ENCODE results near the gene UBE2V1.

UBE2V1 gene

DNA sequence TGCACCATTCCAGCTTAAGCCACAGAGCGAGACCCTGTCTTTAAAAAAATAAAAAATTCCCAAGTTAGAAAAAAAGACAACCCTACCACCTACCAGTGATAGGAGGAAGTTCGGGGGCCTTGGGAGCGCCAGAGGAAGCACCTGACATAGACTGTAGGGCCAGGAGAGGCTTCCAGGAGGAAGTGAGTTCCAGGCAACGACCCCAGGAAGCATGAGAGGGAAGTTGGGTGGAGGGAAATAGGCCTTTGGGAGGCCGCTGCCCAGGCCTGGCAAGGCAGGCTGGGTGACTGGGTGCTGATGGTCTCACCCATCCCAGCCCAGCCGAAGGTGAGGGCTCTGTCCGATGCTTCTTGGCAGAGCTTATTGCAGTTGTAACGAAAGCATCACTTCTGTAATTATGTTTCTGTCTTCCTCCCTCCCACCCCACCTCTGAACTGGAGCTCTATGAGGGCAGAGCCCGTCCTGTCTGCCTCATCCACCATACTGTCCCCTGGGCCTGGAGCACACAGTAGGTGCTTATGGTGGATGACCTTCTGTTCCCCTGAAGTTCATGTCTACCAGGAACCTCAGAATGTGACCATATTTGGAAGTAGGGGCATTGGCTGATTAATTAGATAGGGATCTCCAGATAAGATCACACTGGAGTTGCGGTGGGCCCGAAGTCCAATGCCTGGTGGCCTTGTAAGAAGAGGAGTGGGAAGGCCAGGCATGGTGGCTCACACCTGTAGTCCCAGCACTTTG, 54.1 kb downstream of the UBE2V1 start:
- Histone ChIP-seq H3K27me3 (ENCODE audit: control insufficient read depth, insufficient read depth, low read length) (no peaks in the 10 kb centered on the region), H3K27ac (ENCODE audit: low read depth, low read length) (no peak overlapping the region), H3K4me3 (ENCODE audit: low read length) (no peak overlapping the region)

DNA sequence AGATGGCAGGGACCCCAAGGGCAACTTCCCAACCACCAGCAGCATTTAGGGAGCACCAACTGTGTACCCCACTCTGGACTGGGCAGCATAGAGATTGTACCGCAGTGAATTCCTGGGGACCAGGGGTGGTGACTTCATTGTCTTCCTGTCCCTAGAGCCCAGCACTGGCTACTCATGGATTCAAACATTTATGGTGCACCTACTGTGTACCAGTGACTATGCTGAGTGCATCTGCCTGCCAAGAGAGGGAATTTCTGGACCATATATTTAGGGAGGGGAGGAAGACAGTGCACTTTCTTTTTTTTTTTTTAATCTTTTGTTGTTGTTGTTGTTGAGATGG, 55.3 kb downstream of the UBE2V1 start:
- no peak overlapping the region for H3K9ac ChIP-seq (ENCODE audit: low read length)
- H3K27me3 ChIP-seq (ENCODE audit: control insufficient read depth, insufficient read depth, low read length), result no peaks in the 10 kb centered on the region
- peaks cover 2% of the 10 kb centered on the region for H3K4me1 ChIP-seq (ENCODE audit: control insufficient read depth, insufficient read depth, low read length)
- H3K27ac ChIP-seq (ENCODE audit: low read depth, low read length), result no peak overlapping the region
- H3K4me3 ChIP-seq (ENCODE audit: low read length), result no peak overlapping the region
- H3K36me3 ChIP-seq (ENCODE audit: control insufficient read depth, insufficient read depth, low read length), result no peaks in the 10 kb centered on the region

More for the DNA sequence above, 54.1 kb downstream of the UBE2V1 start:
- Histone ChIP-seq H3K4me1 (ENCODE audit: control insufficient read depth, insufficient read depth, low read length) (peaks cover 2% of the 10 kb centered on the region), H3K9ac (ENCODE audit: low read length) (no peak overlapping the region), H3K36me3 (ENCODE audit: control insufficient read depth, insufficient read depth, low read length) (no peaks in the 10 kb centered on the region)

DNA sequence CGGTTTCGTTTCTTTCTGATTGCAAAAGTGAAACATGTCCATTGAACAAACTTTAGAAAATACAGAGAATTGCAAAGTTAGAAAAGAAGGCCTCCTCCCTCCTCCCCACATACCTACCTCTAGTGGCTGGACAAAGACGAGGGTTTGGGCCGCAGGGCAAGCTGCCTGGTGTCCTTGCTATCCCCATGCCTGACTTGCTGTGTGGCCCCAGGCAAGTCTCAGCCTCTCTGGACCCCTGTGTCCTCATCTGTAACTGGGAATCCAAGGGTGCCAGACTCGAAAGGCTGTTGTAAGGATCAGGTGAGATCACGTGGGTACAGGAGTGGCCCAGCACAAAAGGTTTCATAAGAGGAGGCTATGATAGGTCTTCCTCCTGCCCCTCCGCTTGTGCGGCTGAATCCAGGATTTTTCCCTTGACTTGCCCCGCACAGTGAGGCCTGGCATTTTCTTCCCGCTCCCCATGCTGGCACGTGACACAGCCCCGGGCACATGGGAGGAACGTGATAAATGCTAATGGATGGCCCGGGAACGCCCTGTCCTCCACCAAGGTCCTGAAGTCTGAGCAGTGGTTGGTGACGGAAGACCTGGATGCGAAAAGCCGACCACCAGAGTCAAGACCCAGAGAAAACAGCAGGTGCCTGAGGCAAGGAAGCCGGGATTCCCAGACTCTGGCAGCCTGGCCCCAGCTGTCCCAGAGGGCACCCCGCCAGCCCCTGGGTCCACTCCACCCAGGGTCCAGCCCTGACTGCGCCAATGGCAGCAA, 55.8 kb downstream of the UBE2V1 start:
- Histone ChIP-seq H3K36me3 (ENCODE audit: control insufficient read depth, insufficient read depth, low read length) (no peaks in the 10 kb centered on the region), H3K27ac (ENCODE audit: low read depth, low read length) (no peak overlapping the region), H3K27me3 (ENCODE audit: control insufficient read depth, insufficient read depth, low read length) (no peaks in the 10 kb centered on the region), H3K4me3 (ENCODE audit: low read length) (no peak overlapping the region), H3K4me1 (ENCODE audit: control insufficient read depth, insufficient read depth, low read length) (peaks cover 2% of the 10 kb centered on the region), H3K9ac (ENCODE audit: low read length) (no peak overlapping the region)

DNA sequence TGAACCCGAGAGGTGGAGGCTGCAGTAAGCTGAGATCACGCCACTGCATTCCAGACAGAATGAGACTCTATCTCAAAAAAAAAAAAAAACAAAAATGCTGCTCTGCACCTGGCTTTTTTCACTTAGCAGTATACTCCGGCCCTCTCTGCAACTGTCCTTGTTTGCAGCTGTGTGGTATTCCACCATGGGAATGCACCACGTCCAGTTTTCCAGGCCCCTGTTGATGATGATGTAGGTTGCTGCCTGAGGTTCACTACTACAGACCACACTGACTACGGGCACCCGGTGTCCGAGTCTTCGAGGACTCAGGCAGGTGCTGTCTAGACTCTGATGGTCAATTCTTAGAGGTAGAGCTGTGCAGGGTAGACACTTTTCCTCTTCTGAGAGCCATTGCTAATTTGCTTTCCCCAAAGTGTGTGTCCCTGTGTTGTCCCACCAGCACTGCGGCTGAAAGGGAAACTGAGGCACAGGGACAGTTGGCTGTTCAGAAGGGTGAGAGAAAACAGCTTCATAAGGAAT, 56.5 kb downstream of the UBE2V1 start:
- H3K4me3 ChIP-seq (ENCODE audit: low read length), result no peak overlapping the region
- peaks cover 2% of the 10 kb centered on the region for H3K4me1 ChIP-seq (ENCODE audit: control insufficient read depth, insufficient read depth, low read length)
- no peak overlapping the region for H3K27ac ChIP-seq (ENCODE audit: low read depth, low read length)
- H3K9ac ChIP-seq (ENCODE audit: low read length), result no peak overlapping the region
- no peaks in the 10 kb centered on the region for H3K27me3 ChIP-seq (ENCODE audit: control insufficient read depth, insufficient read depth, low read length)
- H3K36me3 ChIP-seq (ENCODE audit: control insufficient read depth, insufficient read depth, low read length), result no peaks in the 10 kb centered on the region

DNA sequence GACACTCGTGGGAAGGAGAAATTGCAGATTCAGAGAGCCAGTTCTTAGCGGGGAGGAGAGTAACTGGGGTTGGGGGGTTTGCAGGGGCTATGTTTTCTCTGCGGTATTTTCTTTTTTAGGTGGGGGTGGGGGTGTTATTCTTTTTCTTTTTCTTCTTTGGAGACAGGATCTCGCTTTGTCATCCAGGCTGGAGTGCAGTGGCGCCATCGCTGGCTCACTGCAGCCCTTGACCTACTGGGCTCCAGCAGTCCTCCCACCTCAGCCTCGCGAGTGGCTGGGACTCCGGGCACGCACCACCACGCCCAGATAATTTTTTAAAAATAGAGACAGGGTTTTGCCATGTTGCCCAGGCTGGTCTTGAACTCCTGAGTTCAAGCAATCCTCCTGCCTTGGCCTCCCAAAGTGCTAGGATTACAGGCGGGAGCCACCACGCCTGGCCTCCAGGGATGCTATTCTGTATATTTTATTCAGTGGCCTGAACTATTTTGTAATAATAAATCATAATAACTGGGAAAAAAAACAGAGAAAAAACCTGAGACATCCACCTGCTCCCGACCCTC, 57.3 kb downstream of the UBE2V1 start:
- Histone ChIP-seq H3K4me3 (ENCODE audit: low read length) (no peak overlapping the region), H3K9ac (ENCODE audit: low read length) (no peak overlapping the region), H3K27ac (ENCODE audit: low read depth, low read length) (no peak overlapping the region), H3K36me3 (ENCODE audit: control insufficient read depth, insufficient read depth, low read length) (no peaks in the 10 kb centered on the region), H3K4me1 (ENCODE audit: control insufficient read depth, insufficient read depth, low read length) (peaks cover 2% of the 10 kb centered on the region), H3K27me3 (ENCODE audit: control insufficient read depth, insufficient read depth, low read length) (no peaks in the 10 kb centered on the region)

DNA sequence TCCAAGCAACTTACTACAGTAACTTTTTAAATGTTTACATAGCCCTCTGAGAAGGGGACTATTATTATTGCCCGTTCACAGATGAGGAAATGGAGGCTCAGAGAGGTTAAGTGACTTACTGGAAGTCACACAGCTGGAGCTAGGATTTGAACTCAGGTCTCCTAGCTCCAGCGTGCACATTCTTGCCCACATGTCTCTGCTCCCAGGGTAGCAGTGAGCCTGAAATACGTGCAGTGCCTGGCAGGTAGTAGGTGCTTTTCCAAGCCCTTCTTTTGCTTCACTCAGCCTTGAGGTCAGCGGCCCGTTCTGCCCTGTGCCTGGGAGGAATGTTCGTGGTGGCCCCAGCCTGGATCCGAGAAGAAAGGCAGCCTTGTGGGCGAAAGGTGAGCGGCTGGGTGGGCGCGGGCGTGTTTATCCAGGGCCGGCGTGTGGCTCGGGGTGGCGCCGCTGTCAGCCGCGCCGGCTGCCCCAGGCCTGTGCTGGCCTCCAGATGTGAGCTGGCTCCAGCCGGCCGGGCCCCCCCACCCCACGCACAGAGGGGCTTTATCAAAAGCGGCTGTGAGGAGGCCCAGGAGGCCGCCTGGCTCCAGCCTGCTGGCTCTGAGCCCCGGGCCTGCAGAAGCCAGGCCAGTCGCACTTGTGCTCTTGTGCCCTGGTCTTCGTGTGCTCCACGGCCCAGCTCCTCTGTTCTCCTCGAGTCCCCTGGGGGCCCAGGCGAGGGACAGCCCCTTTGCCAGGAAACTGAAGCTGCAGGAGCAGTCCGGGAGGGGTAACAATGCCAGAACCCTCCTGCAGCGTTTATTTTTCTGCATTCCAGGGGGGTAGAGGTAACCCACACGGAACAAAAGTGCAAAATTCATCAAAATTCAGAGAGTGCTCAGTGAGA, 58.1 kb downstream of the UBE2V1 start:
- no peak overlapping the region for H3K27ac ChIP-seq (ENCODE audit: low read depth, low read length)
- no peak overlapping the region for H3K9ac ChIP-seq (ENCODE audit: low read length)
- H3K27me3 ChIP-seq (ENCODE audit: control insufficient read depth, insufficient read depth, low read length), result no peaks in the 10 kb centered on the region
- no peak overlapping the region for H3K4me3 ChIP-seq (ENCODE audit: low read length)
- no peaks in the 10 kb centered on the region for H3K36me3 ChIP-seq (ENCODE audit: control insufficient read depth, insufficient read depth, low read length)
- peaks cover 2% of the 10 kb centered on the region for H3K4me1 ChIP-seq (ENCODE audit: control insufficient read depth, insufficient read depth, low read length)

DNA sequence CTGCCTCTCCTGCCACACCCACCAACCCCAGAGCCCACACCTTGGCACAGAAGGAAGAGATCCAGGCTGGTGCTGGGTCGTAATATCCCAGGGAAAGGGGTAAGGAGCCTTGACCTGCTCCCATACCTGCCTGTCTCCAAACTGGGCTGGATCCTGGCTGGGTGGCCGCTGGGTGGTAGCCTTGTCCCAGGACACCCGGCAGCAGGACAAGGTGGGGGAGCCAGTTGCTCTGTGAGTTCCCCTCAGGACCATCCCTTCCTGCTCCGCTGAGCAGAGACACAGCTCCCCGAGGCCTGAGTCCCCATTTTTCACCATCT, 58.8 kb downstream of the UBE2V1 start:
- no peak overlapping the region for H3K4me3 ChIP-seq (ENCODE audit: low read length)
- H3K36me3 ChIP-seq (ENCODE audit: control insufficient read depth, insufficient read depth, low read length), result no peaks in the 10 kb centered on the region
- no peak overlapping the region for H3K9ac ChIP-seq (ENCODE audit: low read length)
- H3K27ac ChIP-seq (ENCODE audit: low read depth, low read length), result no peak overlapping the region
- no peaks in the 10 kb centered on the region for H3K27me3 ChIP-seq (ENCODE audit: control insufficient read depth, insufficient read depth, low read length)
- peaks cover 2% of the 10 kb centered on the region for H3K4me1 ChIP-seq (ENCODE audit: control insufficient read depth, insufficient read depth, low read length)

DNA sequence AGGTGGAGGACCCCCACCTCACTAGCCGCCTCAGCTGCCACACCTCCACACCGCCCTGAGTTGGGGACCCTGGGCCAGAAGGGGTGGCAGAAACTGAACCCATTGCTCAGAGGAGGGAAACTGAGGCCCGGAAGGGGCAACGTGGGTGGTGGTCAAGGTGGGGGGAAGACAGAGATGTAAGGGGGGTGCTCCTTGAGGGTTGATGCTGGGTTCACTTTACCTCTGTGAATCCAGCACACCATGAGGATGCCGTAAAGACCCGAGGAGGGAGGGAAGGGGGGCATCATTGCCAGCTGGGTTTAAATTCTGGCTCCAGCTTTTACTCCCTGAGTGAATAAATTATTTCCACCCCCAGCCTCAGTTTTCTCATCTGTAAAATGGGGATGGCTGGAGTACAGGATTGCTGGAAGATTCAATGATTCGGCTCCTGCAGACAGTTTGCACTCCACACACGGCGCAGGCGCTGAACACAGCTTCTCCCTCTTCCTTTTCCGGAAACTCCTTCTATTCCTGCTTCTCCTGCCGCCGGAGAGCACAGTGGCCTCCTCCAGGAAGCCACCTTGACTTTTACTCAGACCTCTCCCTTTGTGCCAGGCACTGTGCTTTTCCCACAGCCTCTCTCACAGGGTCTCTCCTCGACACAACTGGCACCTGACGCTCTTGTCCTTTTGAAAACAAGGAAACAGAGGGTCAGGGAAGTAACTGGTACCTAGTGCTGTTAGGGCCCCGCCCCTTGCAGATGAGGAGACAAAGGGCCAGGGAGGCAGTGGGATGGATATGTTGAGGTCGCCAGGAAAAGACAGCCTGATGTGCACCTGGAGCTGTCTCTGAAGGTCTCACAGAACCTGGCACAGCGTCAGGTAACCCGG, 59.4 kb downstream of the UBE2V1 start:
- Histone ChIP-seq H3K4me3 (ENCODE audit: low read length) (no peak overlapping the region), H3K9ac (ENCODE audit: low read length) (no peak overlapping the region), H3K27ac (ENCODE audit: low read depth, low read length) (no peak overlapping the region), H3K27me3 (ENCODE audit: control insufficient read depth, insufficient read depth, low read length) (no peaks in the 10 kb centered on the region), H3K4me1 (ENCODE audit: control insufficient read depth, insufficient read depth, low read length) (peaks cover 2% of the 10 kb centered on the region), H3K36me3 (ENCODE audit: control insufficient read depth, insufficient read depth, low read length) (no peaks in the 10 kb centered on the region)

DNA sequence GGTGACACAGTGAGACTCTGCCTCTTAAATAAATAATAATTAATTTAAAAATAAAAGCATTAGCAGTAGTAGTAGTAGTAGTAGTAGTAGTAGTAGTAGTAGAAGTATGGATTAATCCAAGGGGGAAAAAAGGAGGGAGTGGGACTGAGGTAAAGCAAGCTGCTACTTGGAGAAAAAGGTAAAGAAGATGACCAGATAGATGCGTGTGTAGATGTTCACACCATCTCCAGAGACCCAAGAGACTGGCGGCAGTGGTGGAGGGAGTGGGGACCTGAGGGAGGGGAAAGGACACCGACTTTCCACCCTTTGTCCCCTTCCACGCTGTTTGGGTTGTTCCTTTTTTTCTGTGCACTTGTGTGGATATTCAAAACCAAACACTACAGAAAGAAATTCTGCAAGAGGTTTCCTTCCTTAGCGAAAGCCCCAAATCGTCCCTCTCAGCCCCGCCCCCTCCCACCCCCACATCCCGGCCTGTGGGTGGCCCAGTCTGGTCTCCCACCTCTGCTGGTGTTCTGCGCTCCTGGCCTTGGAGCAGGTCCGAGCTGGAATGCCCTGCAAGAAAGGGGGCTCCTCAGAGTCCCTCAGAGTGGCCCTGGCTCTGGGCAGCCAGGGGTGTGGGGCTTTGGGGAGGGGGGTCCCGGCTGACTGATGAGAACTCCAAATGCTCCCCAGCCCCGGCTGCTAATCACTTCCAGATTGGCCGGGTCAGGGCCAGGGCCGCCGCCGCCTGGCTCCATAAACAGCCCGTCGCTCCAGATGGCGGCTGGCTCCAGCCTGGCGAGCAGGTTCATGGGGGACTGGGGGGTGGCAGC, 60.2 kb downstream of the UBE2V1 start:
- peaks cover 2% of the 10 kb centered on the region for H3K4me1 ChIP-seq (ENCODE audit: control insufficient read depth, insufficient read depth, low read length)
- H3K4me3 ChIP-seq (ENCODE audit: low read length), result no peak overlapping the region
- H3K36me3 ChIP-seq (ENCODE audit: control insufficient read depth, insufficient read depth, low read length), result no peaks in the 10 kb centered on the region
- H3K27ac ChIP-seq (ENCODE audit: low read depth, low read length), result no peak overlapping the region
- H3K9ac ChIP-seq (ENCODE audit: low read length), result no peak overlapping the region
- no peaks in the 10 kb centered on the region for H3K27me3 ChIP-seq (ENCODE audit: control insufficient read depth, insufficient read depth, low read length)

DNA sequence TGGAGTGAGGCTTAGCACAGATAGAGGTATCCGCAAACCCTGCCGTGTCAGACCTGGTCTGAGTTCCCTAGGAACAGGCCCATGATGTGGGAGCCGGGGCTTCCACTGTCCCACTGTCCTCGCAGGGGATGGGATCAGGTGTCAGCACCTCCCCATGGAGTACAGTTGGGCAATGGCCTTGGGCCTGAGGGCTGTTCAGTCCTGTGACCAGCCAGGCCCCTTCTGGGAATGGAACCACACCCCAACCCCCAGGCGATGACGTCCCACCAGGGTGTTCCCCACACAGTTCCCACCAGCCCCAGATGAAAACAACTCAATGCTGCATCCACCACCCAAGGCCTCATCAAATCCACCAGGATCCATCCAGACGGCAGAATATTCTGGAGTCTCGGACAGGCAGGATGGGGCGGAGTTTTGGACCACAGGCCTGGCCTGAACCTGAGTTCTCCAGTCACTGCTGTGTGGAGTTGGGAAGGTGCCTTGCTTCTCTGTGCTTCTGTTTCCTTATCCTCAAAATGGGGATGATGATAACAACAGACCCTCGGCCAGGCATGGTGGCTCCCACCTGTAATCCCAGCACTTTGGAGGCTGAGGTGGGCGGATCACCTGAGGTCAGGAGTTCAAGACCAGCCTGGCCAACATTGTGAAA, 62.2 kb downstream of the UBE2V1 start:
- H3K9ac ChIP-seq (ENCODE audit: low read length), result no peak overlapping the region
- no peak overlapping the region for H3K27ac ChIP-seq (ENCODE audit: low read depth, low read length)
- peaks cover 2% of the 10 kb centered on the region for H3K4me1 ChIP-seq (ENCODE audit: control insufficient read depth, insufficient read depth, low read length)
- H3K27me3 ChIP-seq (ENCODE audit: control insufficient read depth, insufficient read depth, low read length), result no peaks in the 10 kb centered on the region
- H3K36me3 ChIP-seq (ENCODE audit: control insufficient read depth, insufficient read depth, low read length), result no peaks in the 10 kb centered on the region
- no peak overlapping the region for H3K4me3 ChIP-seq (ENCODE audit: low read length)

DNA sequence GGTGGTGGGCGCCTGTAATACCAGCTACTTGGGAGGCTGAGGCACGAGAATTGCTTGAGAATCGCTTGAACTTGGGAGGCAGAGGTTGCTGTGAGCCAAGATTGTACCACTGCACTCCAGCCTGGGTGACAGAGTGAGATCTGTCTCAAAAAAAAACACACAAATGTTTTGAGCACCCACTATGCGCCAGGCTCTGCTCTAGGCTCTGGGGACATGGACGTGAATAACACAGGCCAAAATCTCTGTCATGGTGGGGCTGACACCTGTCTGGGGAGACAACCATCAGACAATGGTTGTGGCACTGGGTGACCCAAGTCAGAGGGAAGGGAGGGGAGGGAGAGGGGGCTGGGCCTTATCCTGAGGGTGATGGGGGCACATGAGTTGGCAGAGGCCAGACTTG, 62.7 kb downstream of the UBE2V1 start:
- Histone ChIP-seq H3K4me3 (ENCODE audit: low read length) (no peak overlapping the region), H3K27ac (ENCODE audit: low read depth, low read length) (no peak overlapping the region), H3K4me1 (ENCODE audit: control insufficient read depth, insufficient read depth, low read length) (peaks cover 2% of the 10 kb centered on the region), H3K27me3 (ENCODE audit: control insufficient read depth, insufficient read depth, low read length) (no peaks in the 10 kb centered on the region), H3K36me3 (ENCODE audit: control insufficient read depth, insufficient read depth, low read length) (no peaks in the 10 kb centered on the region), H3K9ac (ENCODE audit: low read length) (no peak overlapping the region)

Data from rectal smooth muscle tissue (tissue), 1 donor.